GM12874 (cell line): Measurements from ENCODE around the gene OFD1.

ENCODE experiments used
- TF ChIP-seq, protein P1 (sequence below): IDR thresholded peaks from 2 replicates; pipeline ENCODE4 v1.5.1; 2011; ENCODE audit warnings: low read depth, mild to moderate bottlenecking, control low read depth, low read length, moderate library complexity; ENCODE audit not compliant: insufficient read depth

OFD1 gene

GRCh38 chrX:13721819-13722519, 12.6 kb upstream of the OFD1 start:
- TF ChIP-seq, protein P1, sequence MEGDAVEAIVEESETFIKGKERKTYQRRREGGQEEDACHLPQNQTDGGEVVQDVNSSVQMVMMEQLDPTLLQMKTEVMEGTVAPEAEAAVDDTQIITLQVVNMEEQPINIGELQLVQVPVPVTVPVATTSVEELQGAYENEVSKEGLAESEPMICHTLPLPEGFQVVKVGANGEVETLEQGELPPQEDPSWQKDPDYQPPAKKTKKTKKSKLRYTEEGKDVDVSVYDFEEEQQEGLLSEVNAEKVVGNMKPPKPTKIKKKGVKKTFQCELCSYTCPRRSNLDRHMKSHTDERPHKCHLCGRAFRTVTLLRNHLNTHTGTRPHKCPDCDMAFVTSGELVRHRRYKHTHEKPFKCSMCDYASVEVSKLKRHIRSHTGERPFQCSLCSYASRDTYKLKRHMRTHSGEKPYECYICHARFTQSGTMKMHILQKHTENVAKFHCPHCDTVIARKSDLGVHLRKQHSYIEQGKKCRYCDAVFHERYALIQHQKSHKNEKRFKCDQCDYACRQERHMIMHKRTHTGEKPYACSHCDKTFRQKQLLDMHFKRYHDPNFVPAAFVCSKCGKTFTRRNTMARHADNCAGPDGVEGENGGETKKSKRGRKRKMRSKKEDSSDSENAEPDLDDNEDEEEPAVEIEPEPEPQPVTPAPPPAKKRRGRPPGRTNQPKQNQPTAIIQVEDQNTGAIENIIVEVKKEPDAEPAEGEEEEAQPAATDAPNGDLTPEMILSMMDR: no peak

- TF ChIP-seq, protein P1: no peak
These were observed 2.1 kb upstream of the OFD1 start for GRCh38 chrX:13732246-13733067.

DNA sequence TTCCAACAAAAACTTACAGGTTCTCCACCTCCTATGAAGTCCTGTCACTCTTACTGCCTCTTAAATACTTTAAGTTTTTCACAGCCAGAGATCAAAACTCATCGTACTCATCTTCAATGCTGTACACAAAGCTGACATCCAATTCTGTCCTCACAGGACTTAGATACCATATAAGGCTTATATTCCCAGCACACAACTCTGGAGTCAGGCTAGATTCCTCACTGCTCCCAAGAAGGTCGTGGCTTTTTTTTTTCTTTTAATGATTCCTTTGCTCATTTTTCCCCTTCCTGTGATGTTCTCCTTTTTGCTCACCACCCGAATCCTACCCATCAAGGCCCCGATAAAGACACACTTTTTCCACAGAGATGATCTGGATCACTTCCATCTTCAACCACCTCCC, 1.0 kb upstream of the OFD1 start:
- TF ChIP-seq, protein P1: no peak

DNA sequence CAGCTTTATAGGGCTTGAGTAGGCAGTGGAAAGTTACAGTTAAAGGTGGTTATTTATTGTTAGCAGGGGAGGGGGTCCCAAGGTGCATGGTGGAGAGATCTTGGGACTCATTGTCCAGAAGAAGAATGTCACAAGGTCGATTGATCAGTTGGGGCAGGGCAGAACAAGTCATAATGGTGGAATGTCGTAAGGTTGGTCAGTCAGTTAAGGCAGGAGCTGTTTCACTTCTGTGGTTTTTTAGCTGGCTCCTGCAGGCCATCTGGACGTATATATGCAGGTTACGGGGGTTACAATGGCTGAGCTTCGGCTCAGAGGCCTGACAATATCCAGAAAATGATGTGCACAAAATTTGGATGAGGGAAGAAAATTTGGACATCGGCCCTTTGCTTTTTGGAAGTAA, 7.1 kb downstream of the OFD1 start:
- TF ChIP-seq, protein P1: no peak

DNA sequence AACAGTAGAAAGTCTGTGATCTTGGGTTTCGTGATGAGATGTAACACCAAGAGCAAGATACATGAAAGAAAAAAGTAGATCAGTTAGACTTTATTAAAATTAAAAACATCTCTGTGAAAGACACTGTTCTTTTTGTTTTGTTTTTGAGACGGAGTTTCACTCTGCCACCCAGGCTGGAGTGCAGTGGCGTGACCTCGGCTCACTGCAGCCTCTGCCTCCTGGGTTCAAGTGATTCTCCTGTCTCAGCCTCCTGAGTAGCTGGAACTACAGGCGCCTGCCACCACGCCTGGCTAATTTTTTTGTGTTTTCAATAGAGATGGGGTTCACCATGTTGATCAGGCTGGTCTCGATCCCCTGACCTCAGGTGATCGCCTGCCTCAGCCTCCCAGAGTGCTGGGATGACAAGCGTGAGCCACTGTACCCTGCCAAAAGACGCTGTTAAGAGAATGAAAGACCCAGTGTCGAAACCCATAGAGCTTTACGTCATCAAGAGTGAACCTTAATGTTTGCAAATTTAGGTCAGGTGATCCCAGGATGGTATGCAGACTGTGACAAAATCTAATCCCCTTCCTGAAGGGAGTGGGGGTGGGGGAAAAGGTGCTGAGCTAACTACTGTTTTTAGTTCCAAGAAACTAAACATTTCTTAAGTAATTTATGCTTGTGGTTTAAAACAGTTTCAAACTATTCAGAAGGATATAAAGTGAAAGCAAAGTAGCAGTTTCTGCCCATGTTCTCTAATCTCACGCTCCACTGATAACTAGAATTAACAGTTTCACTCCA, 8.0 kb downstream of the OFD1 start:
- TF ChIP-seq, protein P1: no peak

DNA sequence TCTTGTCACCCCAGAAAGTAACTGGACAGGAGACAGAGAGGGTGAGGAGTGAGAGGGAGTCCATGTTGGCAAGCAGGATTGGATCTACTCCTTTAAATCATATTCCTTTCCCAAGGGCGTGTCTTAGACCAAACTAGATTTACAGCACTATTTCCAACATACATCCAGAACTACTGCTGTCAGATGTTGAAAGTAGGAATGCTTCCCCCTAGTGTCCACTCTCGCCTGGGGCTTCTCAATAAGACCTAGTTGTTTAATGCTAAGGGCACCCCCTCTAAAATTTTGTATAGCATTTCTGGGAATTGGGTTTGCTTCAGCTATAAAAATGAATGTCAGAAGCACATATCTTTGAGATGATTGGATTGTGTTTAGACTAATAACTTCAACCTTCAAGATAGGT, 13.3 kb downstream of the OFD1 start:
- TF ChIP-seq, protein P1: peak; percentile 36

DNA sequence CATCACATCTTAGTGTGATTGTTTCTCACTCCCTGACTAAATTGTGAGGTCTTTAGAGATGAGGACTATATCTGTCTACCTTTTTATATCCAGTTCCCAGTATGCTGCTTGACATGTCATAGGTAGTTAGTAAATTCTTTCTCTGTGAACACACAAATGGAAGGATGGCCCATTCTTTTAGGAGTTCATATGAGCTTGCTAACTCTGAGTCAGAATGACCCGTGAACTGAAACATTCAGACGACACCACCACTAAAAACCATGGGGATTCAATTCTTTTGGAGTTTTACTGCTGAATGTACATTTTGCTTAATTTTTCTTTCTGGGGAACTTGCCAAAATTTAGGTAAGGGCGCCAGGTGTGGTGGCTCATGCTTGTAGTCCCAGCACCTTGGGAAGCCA, 13.9 kb downstream of the OFD1 start:
- TF ChIP-seq, protein P1: no peak
